Measurements from ENCODE around the gene ZNF512B.
"Not testable (repeated sequence)": the region's sequence is repeated elsewhere in the genome, so short reads cannot be mapped to it uniquely, and the experiment has no call there.

Gene ZNF512B

GRCh38 chr20:63929071-63929470 is 40.7 kb downstream of the ZNF512B start:
- no peak for DNase-seq

GRCh38 chr20:63926298-63926697 is 43.4 kb downstream of the ZNF512B start:
- DNase-seq = no peak

- no peak for DNase-seq
Observed at GRCh38 chr20:63924241-63924640, 45.5 kb downstream of the ZNF512B start.

- no peak for DNase-seq
Observed at GRCh38 chr20:63923651-63924050, 46.1 kb downstream of the ZNF512B start.

- DNase-seq = no peak
Observed at GRCh38 chr20:63920226-63920625, 49.5 kb downstream of the ZNF512B start.

- no peak for DNase-seq
Observed at GRCh38 chr20:63919130-63919529, 50.6 kb downstream of the ZNF512B start.

DNA sequence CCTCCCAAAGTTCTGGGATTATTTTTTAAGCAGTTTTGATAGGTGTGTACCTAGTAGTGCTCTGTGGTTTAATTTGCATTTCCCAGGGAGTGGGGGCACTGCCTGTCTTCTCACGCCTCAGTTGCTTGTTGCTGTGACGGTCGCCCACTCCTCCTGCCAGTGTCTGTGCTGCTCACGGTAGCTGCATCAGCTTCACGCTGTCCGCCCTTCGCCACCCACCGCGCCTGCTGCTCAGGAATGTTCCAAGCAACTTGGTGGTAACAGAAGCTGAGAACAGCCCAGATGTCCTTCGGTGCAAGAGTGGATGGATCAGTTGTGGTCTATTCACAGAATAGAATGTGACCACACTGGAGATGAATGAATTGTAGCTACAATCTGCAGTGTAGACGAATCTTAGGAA is 51.9 kb downstream of the ZNF512B start:
- DNase-seq = no peak

- DNase-seq = not testable (repeated sequence)
Observed at GRCh38 chr20:63916371-63916939, 53.3 kb downstream of the ZNF512B start.

DNA sequence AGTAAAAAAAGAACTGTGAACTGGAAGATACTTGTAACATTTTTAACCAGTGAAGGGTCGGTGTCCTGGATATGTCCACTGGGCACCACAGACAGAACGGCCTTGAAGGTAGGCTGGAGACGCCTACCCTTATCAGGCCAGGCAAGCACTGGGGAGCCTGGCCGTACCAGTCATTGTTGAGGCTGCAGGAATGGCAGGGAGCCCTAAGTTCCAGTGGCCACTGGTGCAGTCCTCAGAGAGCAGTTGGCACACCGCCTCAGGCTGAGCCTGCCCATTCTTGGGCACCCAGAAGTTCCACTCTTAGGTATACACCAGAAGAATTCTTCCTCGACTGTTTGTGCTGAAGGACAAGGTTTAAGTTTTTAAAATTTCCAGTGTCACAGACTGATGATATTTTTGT is 54.3 kb downstream of the ZNF512B start:
- DNase-seq = no peak

GRCh38 chr20:63913768-63914167 is 56.0 kb downstream of the ZNF512B start:
- DNase-seq = no peak

- DNase-seq = no peak
Observed at GRCh38 chr20:63911176-63911575, 58.6 kb downstream of the ZNF512B start.

DNA sequence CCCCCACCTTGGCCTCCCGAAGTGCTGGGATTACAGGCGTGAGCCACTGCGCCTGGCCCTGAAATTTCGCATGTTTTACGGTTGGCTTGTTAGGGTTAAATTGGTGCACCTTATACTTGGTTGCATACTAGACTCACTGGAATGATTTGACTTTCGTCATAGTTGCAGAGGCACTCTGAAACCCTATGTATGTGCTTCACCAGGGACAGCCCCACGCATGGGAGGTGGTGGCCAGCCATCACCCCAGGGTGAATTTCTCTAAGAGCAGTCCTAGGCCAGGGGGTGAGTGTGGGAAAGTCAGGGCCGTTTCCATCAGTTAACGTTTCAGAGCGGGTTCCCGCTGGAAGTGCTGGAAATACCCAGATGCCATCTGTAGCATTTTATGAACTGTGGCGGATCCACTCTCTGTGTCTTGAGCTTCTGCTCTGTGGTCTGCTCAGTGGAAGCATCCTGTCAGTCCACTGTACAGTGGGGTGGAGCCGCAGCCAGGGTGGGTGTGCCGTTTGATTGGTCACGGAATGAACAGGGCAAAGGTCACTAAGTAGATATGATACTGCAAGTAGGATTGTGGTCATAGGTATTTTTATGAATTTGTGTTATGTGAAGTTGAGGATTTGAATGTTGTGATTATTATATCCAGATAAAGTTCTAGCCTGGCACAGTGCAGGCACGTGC is 61.6 kb downstream of the ZNF512B start:
- no peak for DNase-seq
